ENCODE data around the gene ZNF793.

ZNF793 gene

GRCh38 chr19:37565370-37565669 is 58.6 kb downstream of the ZNF793 start:
- DNase-seq (ENCODE audit: low read depth): no peak

GRCh38 chr19:37572203-37572602 is 65.5 kb downstream of the ZNF793 start:
- DNase-seq (ENCODE audit: low read depth): no peak

- DNase-seq (ENCODE audit: low read depth): no peak
These were observed 76.6 kb downstream of the ZNF793 start for GRCh38 chr19:37583340-37583739.
